GM12878 (cell line): Measurements from ENCODE around the gene EEF1B2. TPM values are rescaled to one million over a fixed set of nuclear protein-coding genes. Genes with fewer than 3 reads are reported as not detected.

Experiments used
- ATAC-seq: fragments of 200-7000 bp; cut with Tn5 transposase; 3 replicates; pipeline ENCODE4 v1.9.1; 2020; ENCODE audit warnings: mild to moderate bottlenecking, moderate library complexity
- BruUV-seq: library from RNA; stranded (reverse); fragments of 400-500 nt; replicated peaks from 2 replicates; lab custom pipeline; 2021; lab: Mats Ljungman, UMichigan
- CTCF ChIA-PET: fragments of 300-600 bp; sonication (Branson Sonifier 250); formaldehyde crosslinking; extraction: SDS; loops from one replicate; lab custom pipeline; 2021; ENCODE audit warnings: inconsistent platforms; lab: Yijun Ruan, JAX
- POLR2A ChIA-PET: fragments of 350-600 bp; formaldehyde crosslinking; extraction: SDS; loops from one replicate; lab custom pipeline; 2021; ENCODE audit warnings: inconsistent platforms; lab: Charles Lee
- RAD21 ChIA-PET: fragments of 300-600 bp; sonication (Branson Sonifier 250); formaldehyde crosslinking; loops from one replicate; lab custom pipeline; 2023; ENCODE audit warnings: antibody characterized with exemption; ENCODE audit not compliant: unreplicated experiment; lab: Charles Lee
- SMC1A ChIA-PET: fragments of 300-600 bp; sonication (Branson Sonifier 250); formaldehyde crosslinking; loops from one replicate; lab custom pipeline; 2023; ENCODE audit not compliant: unreplicated experiment, uncharacterized antibody; lab: Charles Lee
- DNase-seq: peaks from one replicate; pipeline ENCODE4 v3.0.0-alpha.2; 2011; ENCODE audit warnings: low read depth, low spot score
- FAIRE-seq: peaks from 3 replicates; lab custom pipeline; 2011; peaks lifted over from hg19 to GRCh38; lab: Jason Lieb, UNC
- H2AFZ ChIP-seq: 2 replicates; pipeline ENCODE4 v1.6.0; 2011; ENCODE audit warnings: low read depth, low read length, control low read depth; ENCODE audit not compliant: control insufficient read depth
- H3K27ac ChIP-seq: 2 replicates; pipeline ENCODE4 v1.5.1; 2011; ENCODE audit warnings: control low read depth; ENCODE audit not compliant: control insufficient read depth, insufficient read depth
- H3K27me3 ChIP-seq, 2 experiments: replicated peaks in 1 of 2; 2 replicates each; pipeline versions ENCODE4 v1.6.0 to v1.6.1; 2011; ENCODE audit warnings: low read length in 1 of 2; ENCODE audit not compliant: control insufficient read depth in 2 of 2, insufficient read depth in 2 of 2
- H3K36me3 ChIP-seq, 2 experiments: 2 replicates each; pipeline ENCODE4 v1.5.1; 2011; ENCODE audit warnings: low read length in 1 of 2; ENCODE audit not compliant: control insufficient read depth in 2 of 2, insufficient read depth in 2 of 2
- H3K4me1 ChIP-seq: 2 replicates; pipeline ENCODE4 v1.6.1; 2011; ENCODE audit warnings: mild to moderate bottlenecking, low read length, moderate library complexity, mixed read lengths; ENCODE audit not compliant: control insufficient read depth, insufficient read depth
- H3K4me2 ChIP-seq: 2 replicates; pipeline ENCODE4 v1.6.0; 2011; ENCODE audit warnings: control low read depth; ENCODE audit not compliant: control insufficient read depth, insufficient read depth
- H3K4me3 ChIP-seq: fragments of 200-600 bp; sonication (generic); 2 replicates; pipeline ENCODE4 v1.5.1; 2016
- H3K79me2 ChIP-seq: 2 replicates; pipeline ENCODE4 v1.6.0; 2011; ENCODE audit warnings: low read length; ENCODE audit not compliant: control insufficient read depth, insufficient read depth
- H3K9ac ChIP-seq: 2 replicates; pipeline ENCODE4 v1.8.0; 2011; ENCODE audit warnings: low read length, control low read depth, mixed read lengths; ENCODE audit not compliant: control insufficient read depth, insufficient read depth
- H3K9me3 ChIP-seq: replicated peaks from 3 replicates; pipeline ENCODE4 v1.5.1; 2011; ENCODE audit warnings: mild to moderate bottlenecking, low read length; ENCODE audit not compliant: control insufficient read depth, insufficient read depth
- H4K20me1 ChIP-seq: 2 replicates; pipeline ENCODE4 v1.6.0; 2011; ENCODE audit not compliant: control insufficient read depth, insufficient read depth
- POLR2AphosphoS5 ChIP-seq: IDR thresholded peaks from 2 replicates; pipeline ENCODE4 v1.6.1; 2011; ENCODE audit warnings: mild to moderate bottlenecking, low read length, inconsistent platforms
- SKIL ChIP-seq: fragments of 450-650 bp; IDR thresholded peaks from 2 replicates; pipeline ENCODE4 v1.6.1; 2017; ENCODE audit warnings: mild to moderate bottlenecking, low read depth, inconsistent platforms; ENCODE audit not compliant: poor library complexity, severe bottlenecking
- TBL1XR1 ChIP-seq: IDR thresholded peaks from 2 replicates; pipeline ENCODE4 v1.6.1; 2012; ENCODE audit warnings: low read depth, low read length, improper control_type of control experiment
- WRNIP1 ChIP-seq: IDR thresholded peaks from 2 replicates; pipeline ENCODE4 v1.6.1; 2011; ENCODE audit warnings: low read depth, low read length, improper control_type of control experiment, borderline replicate concordance
- WGBS: methylation state at CpG from one replicate; pipeline ENCODE4 v1.1.6; 2016; ENCODE audit warnings: low lambda C conversion rate; ENCODE audit not compliant: insufficient replicate concordance, insufficient coverage; ENCODE audit errors: missing lambda C conversion rate; 5-methylcytosine and 5-hydroxymethylcytosine counted together
- in situ Hi-C: fragments of 300-500 bp; cut with MboI; formaldehyde crosslinking; loops from 9 replicates; pipeline ENCODE4 v1.14.3; 2018; ENCODE audit warnings: mixed read lengths
- intact Hi-C: fragments of 100-400 bp; cut with micrococcal nuclease; formaldehyde crosslinking; loops from one replicate; pipeline ENCODE4 v1.14.2; 2022; ENCODE audit not compliant: unreplicated experiment
- polyA plus RNA-seq, 11 experiments: library from polyadenylated mRNA; depleted of rRNA in 4 of 11; unstranded in 6 of 11; stranded (reverse) in 5 of 11; fragments of >200 nt; fragmentation: Nextera tagmentation in 4 of 11; fragmentation: Illumina TruSeq in 1 of 11; extraction: Ambion mirVana in 4 of 11; extraction: Trizol in 1 of 11; gene quantifications; 1 replicate in 1 of 11; 2 replicates in 10 of 11; pipeline versions ENCODE4 v1.2.1 to v1.2.3, GENCODE V29; 2011 to 2016; ENCODE audit warnings: inconsistent platforms in 2 of 11, missing spikeins in 2 of 11, low read depth in 1 of 11
- total RNA-seq, 4 experiments: library from RNA; depleted of rRNA in 3 of 4; stranded (reverse); fragments of >200 nt in 3 of 4; fragmentation: Illumina TruSeq in 1 of 4; extraction: Trizol in 1 of 4; gene quantifications; 2 replicates each; pipeline versions ENCODE4 v1.2.1 to v1.2.3, GENCODE V29; 2013 to 2021

The EEF1B2 gene
- total and polyA plus RNA-seq, 10 of the 15 experiments (the other 5 are each of a cell fraction or from before 2014, with no cell fraction given): 719 to 2,110 (median 1,232) TPM

GRCh38 chr2:206163251-206163880 lies 3.7 kb downstream of the EEF1B2 start:
- POLR2A ChIA-PET: no interaction called here
- Histone ChIP-seq H3K27ac (no peak overlapping the region), H3K27me3 (no peaks in the 10 kb centered on the region), H3K4me1 (peaks cover 2% of the 10 kb centered on the region; the same call in 1 of the 2 replicates), H3K4me2 (peak overlapping the region; percentile 62), H3K9me3 (no peaks in the 10 kb centered on the region; the same call in 2 of the 3 replicates), H3K79me2 (peaks cover 50% of the 10 kb centered on the region), H3K36me3 (peaks cover 2 to 19% of the 10 kb centered on the region in 2 experiments; a peak in 3 of 4 replicates), H2AFZ (no peak overlapping the region), H3K9ac (no peak overlapping the region), H3K4me3 (peak overlapping the region; percentile 5; the same call in 1 of the 2 replicates), H4K20me1 (no peaks in the 10 kb centered on the region)
- SMC1A ChIA-PET: interaction anchor here (0.8 to 1.2 kb wide), 2 partner anchors 81 to 97 kb away, joined by 3 read pairs; no protein-coding TSS in a partner anchor
- TF ChIP-seq SKIL: no peak
- no peak for TF ChIP-seq TBL1XR1
- 0 out of 2 replicates have a peak, but pooled peaks have one; percentile 41 for TF ChIP-seq POLR2AphosphoS5
- TF ChIP-seq WRNIP1: no peak
- BruUV-seq: no TSS peak
- in situ Hi-C loops (no loop called here), intact Hi-C loops (loop anchor here (10.0 kb wide), 1 partner anchor 291 kb away; no protein-coding TSS in a partner anchor)
- FAIRE-seq (peak; percentile 59), DNase-seq (no peak), ATAC-seq (no peak)
- 67% methylated on average over 3 of the region's 3 CpGs for WGBS
- CTCF ChIA-PET: interaction anchor here (0.6 to 2.2 kb wide), 14 partner anchors 13 to 611 kb away, joined by 3 to 22 read pairs (median 4); no protein-coding TSS in a partner anchor
- RAD21 ChIA-PET: no interaction called here
